ENCODE results near the gene ADAMTSL5. TPM values are rescaled to one million over a fixed set of nuclear protein-coding genes. Genes with fewer than 3 reads are reported as not detected.

The ADAMTSL5 gene
- total and polyA plus RNA-seq, 2 of the 13 experiments (the other 11 are each of a cell fraction or from before 2014, with no cell fraction given) = 0.60 to 2.7 TPM

- H3K9ac ChIP-seq (ENCODE audit: insufficient read depth, low read depth, low read length) = no peak overlapping the region
- peaks cover 20% of the 10 kb centered on the region for H3K4me1 ChIP-seq (ENCODE audit: insufficient read depth, low read length)
- no peak overlapping the region for H2AFZ ChIP-seq (ENCODE audit: low read length)
- BruUV-seq (replicated peaks) = no TSS peak
- H3K4me2 ChIP-seq (ENCODE audit: low read depth, low read length) = 0 out of 2 replicates have a peak overlapping the region, but pooled peaks have one; percentile 3
- FAIRE-seq (no peak), ATAC-seq (peak; percentile 13; the same call in 1 of the 3 replicates), DNase-seq (ENCODE audit: low spot score) (no peak)
- no peaks in the 10 kb centered on the region for H4K20me1 ChIP-seq (ENCODE audit: insufficient read depth, low read length)
- ChIA-PET POLR2A (no interaction called here), CTCF (ENCODE audit: low intra/inter-chr PET ratio, low total read pairs) (no interaction called here)
- intact Hi-C loops (cut with micrococcal nuclease; ENCODE audit: unreplicated experiment) (no loop called here), in situ Hi-C loops (cut with HindIII; ENCODE audit: extremely low pct_ligation_motif_present, low pct_unique_long_range_greater_than_20kb) (no loop called here)
- 0% methylated on average over 2 of the region's 17 CpGs for WGBS (ENCODE audit: low lambda C conversion rate)
- H3K79me2 ChIP-seq (ENCODE audit: insufficient read depth, low read length) = no peaks in the 10 kb centered on the region
- no peaks in the 10 kb centered on the region for H3K9me3 ChIP-seq (ENCODE audit: low read length)
- peaks cover 22 to 52% of the 10 kb centered on the region in 2 experiments for H3K27me3 ChIP-seq (ENCODE audit: control insufficient read depth in 1 of 2, insufficient read depth in 2 of 2, low read length in 2 of 2)
- H3K4me3 ChIP-seq (replicated peaks in 1 of 3; ENCODE audit: insufficient read depth in 1 of 3, low read depth in 2 of 3, low read length in 3 of 3) = no peak overlapping the region
- H3K36me3 ChIP-seq (replicated peaks in 1 of 2; ENCODE audit: control insufficient read depth in 1 of 2, insufficient read depth in 2 of 2, low read length in 2 of 2) = no peaks in the 10 kb centered on the region
- no peak overlapping the region for H3K27ac ChIP-seq (ENCODE audit: extremely low read length, insufficient read depth, low read length)
- TF ChIP-seq BHLHE40 (IDR thresholded peaks at IDR 0.05; ENCODE audit: low read length) (peak; percentile 88), ZNF142 (CRISPR knock-in tag; IDR thresholded peaks at IDR 0.05) (no peak), ETV6 (CRISPR knock-in tag; conservative IDR thresholded peaks at IDR 0.05) (no peak), RBM22 (optimal IDR thresholded peaks at IDR 0.05; ENCODE audit: low read length) (no peak), GABPB1 (CRISPR knock-in tag; IDR thresholded peaks at IDR 0.05) (peak; percentile 59; the same call in 1 of the 2 replicates), FOSL2 (CRISPR knock-in tag; IDR thresholded peaks at IDR 0.05) (peak; percentile 21; the same call in 1 of the 2 replicates), TIGD3 (CRISPR knock-in tag; IDR thresholded peaks at IDR 0.05; ENCODE audit: borderline replicate concordance) (no peak), ARNTL (CRISPR knock-in tag; IDR thresholded peaks at IDR 0.05) (0 out of 2 replicates have a peak, but pooled peaks have one; percentile 37), BORCS8-MEF2B (CRISPR knock-in tag; IDR thresholded peaks at IDR 0.05) (no peak), KDM2A (CRISPR knock-in tag; IDR thresholded peaks at IDR 0.05; ENCODE audit: borderline replicate concordance, low read depth) (no peak), MAFF (IDR thresholded peaks at IDR 0.05; ENCODE audit: low read depth, low read length) (peak; percentile 74), NFE2L1 (CRISPR knock-in tag; IDR thresholded peaks at IDR 0.05; ENCODE audit: borderline replicate concordance) (no peak), ZNF224 (CRISPR knock-in tag; IDR thresholded peaks at IDR 0.05) (no peak), ATF2 (CRISPR knock-in tag; IDR thresholded peaks at IDR 0.05) (no peak), RXRA (CRISPR knock-in tag; IDR thresholded peaks at IDR 0.05) (0 out of 2 replicates have a peak, but pooled peaks have one; percentile 15), NR2F1 (CRISPR knock-in tag; IDR thresholded peaks at IDR 0.05) (no peak), CHD4 (IDR thresholded peaks at IDR 0.05; ENCODE audit: borderline replicate concordance, low read length) (no peak)
Observed at GRCh38 chr19:1520203-1520780, 7.5 kb upstream of the ADAMTSL5 start.

Measured in HepG2 (cell line).